NCI-H446 treated with DMSO at 0.1 percent for 48 hours (cell line): ENCODE data around the gene TFAM.
A peak's percentile ranks its signal among the peaks of the same experiment; 100 is the strongest.
"Not testable (repeated sequence)": the region's sequence is repeated elsewhere in the genome, so short reads cannot be mapped to it uniquely, and the experiment has no call there.

Experiments used
- DNase-seq: peaks from one replicate; lab custom pipeline; 2025; lab: John Stamatoyannopoulos, UW

Gene TFAM

DNA sequence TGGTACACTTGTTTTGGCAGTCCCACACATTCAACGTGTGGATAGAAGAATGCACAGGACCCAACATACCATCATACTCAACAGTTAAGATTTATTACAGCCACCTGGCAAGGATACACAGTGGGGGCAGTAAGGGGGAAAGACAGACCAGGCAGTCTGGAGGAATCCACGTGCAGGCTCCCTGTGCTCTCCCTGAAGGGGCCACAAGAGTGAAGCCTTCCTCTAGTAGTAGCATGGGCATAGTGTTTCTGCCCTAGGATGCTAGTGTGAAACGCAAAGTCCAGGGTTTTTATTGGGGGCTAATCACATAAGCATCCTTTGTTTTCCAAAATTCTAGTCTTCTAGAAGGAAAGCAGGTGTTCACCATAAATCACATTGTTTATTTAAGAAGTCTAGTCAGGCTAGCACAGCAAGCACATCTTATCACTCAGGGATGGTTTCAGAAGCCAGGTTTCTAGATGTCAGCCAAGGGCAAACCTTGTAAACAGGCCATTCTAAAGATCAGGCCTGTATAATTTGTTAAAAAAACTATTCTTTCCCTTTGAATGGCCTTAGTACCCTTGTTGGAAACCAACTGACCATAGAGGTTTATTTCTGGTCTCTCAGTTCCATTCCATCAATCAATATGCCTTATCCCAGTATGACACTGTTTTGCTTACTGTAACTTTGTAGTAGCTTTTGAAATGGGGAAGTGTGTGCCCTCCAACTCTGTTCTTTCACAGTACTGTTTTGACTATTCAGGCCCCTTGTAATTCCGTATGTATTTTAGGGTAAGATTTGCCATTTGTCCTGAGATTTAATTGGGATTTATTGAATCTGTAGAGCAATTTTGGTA, 12.4 kb upstream of the TFAM start:
- no peak for DNase-seq

DNA sequence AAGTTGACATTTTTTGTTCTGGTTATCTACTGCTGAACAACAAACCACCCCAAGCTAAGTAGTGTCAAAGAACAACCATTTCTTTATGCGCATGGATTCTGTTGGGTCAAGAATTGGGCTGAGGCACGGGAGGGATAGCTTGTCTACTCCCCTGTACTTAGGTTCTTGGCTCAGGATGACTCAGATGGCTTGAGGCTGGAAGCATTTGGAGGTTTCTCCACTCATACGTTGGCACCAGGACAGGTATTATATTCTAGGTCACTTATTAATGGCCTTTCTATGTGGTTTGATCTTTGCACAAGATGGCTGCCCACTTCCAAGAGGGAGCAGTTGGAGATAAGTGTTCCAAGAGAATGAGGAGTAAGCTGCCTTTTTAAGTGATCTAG, 11.8 kb upstream of the TFAM start:
- no peak for DNase-seq

GRCh38 chr10:58382489-58382995, 2.7 kb upstream of the TFAM start:
- DNase-seq: no peak

GRCh38 chr10:58384095-58384494, 1.1 kb upstream of the TFAM start:
- no peak for DNase-seq

DNA sequence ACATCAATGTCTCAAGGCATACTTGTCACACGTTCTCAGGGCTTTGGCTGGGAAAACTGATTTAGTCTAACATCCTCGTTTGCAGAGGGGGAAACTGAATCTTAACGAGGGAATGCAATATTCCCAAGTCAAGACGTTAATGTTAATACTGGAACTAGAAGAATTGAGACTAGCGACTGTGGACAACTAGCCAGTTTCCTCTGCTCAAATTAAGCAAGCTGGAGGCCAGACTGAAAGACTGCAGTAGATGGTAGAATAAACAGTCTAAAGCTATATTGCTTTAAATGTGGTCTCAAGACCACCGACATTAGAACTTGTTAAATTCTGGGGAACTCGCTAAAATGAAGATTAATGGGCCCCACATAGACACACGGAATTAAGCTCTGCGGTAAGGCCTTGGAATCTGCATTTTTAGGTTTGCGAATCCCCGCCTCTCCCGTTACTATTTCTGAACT, 639 bp upstream of the TFAM start:
- DNase-seq: no peak

- DNase-seq: no peak
These were observed 538 bp downstream of the TFAM start for GRCh38 chr10:58385784-58386112.

- DNase-seq: no peak
These were observed 3.8 kb downstream of the TFAM start for GRCh38 chr10:58389024-58389423.

- DNase-seq: no peak
These were observed 8.1 kb downstream of the TFAM start for GRCh38 chr10:58393317-58393716.

GRCh38 chr10:58394471-58394870, 9.3 kb downstream of the TFAM start:
- DNase-seq: no peak

- no peak for DNase-seq
These were observed 10.8 kb downstream of the TFAM start for GRCh38 chr10:58396057-58396456.

GRCh38 chr10:58397830-58398229, 12.6 kb downstream of the TFAM start:
- DNase-seq: no peak

GRCh38 chr10:58399410-58399809, 14.2 kb downstream of the TFAM start:
- DNase-seq: no peak

DNA sequence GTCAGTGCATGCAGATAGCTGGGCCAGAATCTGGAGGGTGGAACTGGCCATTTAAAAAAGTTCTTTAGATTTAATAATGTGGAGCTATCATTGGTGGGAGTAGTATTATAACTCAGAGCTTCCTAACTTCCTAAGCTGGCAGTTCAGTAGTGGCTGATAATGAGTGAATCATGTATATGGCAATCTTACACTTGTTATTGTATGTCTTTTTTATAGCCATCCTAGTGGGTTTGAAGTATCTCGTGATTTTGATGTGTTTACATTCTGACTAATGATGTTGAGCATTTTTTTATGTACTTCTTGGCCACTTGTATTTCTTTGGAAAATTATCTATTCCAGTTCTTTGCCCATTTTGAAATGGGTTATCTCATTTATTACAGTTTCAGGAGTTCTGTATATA, 15.4 kb downstream of the TFAM start:
- DNase-seq: no peak

GRCh38 chr10:58404001-58404400, 18.8 kb downstream of the TFAM start:
- DNase-seq: no peak

DNA sequence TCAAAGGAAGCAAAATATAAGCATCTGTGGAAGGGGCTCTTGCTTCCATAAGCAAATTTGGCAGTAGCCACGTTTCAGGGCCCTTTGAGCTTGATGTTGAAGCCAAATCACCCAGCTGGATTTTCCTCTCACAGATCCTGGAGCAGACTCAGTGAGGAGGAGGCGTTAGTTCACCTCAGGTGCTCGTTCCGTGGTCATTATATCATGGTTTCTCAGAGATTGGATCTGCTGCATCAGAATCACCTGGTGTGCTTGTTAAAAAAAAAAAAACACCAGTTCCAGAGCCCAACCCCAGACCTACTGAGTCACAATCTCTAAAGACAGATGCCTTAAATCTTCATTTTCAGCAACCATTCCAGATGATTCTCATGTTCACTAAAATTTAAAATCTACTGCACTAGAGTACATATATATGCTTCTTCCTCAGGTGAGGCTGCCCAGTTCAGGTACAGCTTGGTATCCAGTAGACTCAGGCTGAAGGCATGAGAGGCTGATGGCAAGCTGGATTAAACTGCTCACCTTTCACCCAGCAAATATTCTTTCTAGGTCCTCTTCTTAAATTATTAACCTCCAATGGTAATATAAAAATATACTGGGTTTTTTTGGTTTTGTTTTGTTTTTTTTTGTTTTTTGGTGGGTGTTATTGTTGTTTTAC, 24.9 kb downstream of the TFAM start:
- DNase-seq: no peak

- no peak for DNase-seq
These were observed 27.3 kb downstream of the TFAM start for GRCh38 chr10:58412502-58412961.

DNA sequence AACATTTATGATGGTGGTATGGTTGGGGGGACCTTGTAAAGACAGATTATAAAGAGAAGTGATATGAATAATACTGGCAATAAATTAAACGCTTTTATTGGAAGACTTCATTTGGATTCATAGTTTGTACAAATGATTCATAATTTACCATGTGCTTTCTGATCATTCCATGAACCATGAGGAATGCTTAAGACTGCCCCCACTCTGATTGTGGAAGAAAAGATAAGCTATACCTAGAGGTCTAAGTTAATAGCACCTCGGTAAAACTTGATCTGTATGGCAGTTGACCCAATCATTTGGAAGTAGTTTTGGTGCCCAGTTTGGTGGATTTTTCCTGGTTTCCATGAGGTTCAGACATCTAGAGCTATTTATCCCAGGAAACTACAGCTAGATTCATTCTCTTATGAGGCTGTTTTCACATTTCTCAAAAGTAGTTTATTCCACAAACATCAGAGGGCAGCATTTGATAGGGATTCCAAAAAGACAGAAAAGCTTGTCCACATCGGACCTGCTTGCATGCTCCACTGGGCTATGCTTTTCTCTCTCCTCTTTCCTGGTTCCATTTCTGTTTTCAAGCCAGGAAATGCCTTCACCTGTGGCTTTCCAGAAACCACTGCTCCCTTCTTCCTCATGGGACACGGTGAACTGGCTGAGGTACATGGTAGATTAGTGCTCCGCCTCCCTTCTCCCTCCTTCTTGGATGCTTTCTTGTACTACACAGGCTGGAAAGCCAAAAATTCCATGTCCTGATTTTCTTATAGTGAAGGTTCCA, 29.2 kb downstream of the TFAM start:
- peak; percentile 1 for DNase-seq

DNA sequence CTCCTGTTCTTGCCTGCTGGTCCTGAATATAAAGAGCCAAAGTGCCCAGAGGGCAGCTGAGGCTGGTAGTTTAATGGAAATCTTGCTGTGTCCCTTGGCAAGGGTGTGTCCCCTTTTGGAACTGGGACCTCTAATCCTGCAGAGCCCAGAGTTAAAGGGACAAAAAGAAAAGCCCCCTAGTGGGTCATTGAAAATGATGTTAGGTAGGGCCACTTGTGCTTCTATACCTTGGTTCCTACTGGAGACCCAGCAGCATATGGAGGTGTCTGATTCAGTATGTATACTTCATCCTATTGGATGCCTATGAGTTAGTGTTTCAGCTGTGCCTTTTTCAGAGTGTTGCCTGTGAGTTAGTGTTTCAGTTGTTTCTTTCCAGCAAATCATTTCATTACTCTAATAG, 30.5 kb downstream of the TFAM start:
- no peak for DNase-seq

DNA sequence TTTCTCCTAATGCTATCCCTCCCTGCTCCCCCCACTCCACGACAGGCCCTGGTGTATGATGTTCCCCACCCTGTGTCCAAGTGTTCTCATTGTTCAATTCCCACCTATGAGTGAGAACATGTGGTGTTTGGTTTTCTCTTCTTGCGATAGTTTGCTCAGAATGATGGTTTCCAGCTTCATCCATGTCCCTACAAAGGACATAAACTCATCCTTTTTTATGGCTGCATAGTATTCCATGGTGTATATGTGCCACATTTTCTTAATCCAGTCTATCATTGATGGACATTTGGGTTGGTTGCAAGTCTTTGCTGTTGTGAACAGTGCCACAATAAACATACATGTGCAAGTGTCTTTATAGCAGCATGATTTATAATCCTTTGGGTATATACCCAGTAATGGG, 32.7 kb downstream of the TFAM start:
- DNase-seq: not testable (repeated sequence)

- DNase-seq: no peak
These were observed 39.0 kb downstream of the TFAM start for GRCh38 chr10:58424176-58424575.

GRCh38 chr10:58428436-58428835, 43.2 kb downstream of the TFAM start:
- DNase-seq: not testable (repeated sequence)

DNA sequence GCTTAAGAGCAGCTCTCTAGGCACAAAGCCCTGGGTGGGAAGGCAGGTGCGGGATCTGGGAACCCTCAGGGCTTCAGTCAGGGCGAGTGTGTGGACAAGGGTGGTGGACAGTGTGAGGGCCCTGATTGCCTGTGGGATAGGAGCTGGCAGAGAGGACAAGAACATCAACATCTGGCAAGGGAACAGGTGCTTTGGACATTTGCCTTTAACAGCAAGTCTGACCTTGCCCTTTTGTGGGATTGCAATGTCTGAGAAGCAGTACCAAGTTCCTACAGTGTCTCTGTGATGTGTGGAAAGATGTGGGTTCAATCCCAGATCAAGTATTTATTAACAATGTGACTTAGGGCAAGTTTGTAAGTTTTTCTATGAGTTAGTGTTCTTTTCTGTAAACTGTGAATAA, 46.7 kb downstream of the TFAM start:
- DNase-seq: no peak

- DNase-seq: no peak
These were observed 47.9 kb downstream of the TFAM start for GRCh38 chr10:58433066-58433465.
